ENCODE results near the gene BAD. TPM values are rescaled to one million over a fixed set of nuclear protein-coding genes. Genes with fewer than 3 reads are reported as not detected.

Gene BAD
- total RNA-seq, 1 donor: 64.3 TPM

- no peak for DNase-seq (ENCODE audit: low read depth)
- TF ChIP-seq, protein P1, sequence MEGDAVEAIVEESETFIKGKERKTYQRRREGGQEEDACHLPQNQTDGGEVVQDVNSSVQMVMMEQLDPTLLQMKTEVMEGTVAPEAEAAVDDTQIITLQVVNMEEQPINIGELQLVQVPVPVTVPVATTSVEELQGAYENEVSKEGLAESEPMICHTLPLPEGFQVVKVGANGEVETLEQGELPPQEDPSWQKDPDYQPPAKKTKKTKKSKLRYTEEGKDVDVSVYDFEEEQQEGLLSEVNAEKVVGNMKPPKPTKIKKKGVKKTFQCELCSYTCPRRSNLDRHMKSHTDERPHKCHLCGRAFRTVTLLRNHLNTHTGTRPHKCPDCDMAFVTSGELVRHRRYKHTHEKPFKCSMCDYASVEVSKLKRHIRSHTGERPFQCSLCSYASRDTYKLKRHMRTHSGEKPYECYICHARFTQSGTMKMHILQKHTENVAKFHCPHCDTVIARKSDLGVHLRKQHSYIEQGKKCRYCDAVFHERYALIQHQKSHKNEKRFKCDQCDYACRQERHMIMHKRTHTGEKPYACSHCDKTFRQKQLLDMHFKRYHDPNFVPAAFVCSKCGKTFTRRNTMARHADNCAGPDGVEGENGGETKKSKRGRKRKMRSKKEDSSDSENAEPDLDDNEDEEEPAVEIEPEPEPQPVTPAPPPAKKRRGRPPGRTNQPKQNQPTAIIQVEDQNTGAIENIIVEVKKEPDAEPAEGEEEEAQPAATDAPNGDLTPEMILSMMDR (IDR thresholded peaks at IDR 0.05; ENCODE audit: insufficient read depth, low read depth, low read length): no peak
- no peak overlapping the region for H3K4me3 ChIP-seq (ENCODE audit: low read depth, low read length)
Observed at GRCh38 chr11:64281957-64282770, 2.3 kb downstream of the BAD start.

DNA sequence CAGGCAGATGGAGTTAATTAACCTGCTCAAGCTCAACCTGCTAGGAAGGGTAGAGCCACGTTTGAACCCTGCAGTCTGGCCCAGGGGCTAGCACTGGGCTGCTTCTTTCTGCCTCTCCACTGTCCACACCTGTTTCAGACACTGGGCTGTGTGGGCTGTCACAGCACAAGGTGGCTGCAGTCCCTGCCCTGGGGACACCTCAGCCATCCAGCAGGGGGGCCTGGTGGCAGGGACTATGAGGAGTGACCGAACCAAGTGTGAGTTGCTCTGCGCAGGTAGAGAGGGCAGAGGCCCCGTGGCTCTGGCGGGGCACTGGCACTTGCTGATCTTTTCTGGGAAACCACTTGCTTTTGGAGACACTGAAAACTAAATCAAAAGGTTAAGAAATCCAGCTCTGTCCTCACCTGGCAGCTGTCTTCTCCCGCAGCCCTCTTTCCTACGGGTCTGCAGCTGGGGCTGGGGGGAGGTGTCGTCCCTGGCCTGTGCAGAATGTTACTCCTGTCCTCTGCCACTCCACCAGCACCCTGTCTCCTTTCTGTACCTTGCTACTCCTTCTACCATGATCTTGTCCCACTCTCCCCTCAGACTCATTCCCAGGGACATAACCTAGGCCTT, 5.8 kb downstream of the BAD start:
- no peak for DNase-seq (ENCODE audit: low read depth)
- TF ChIP-seq, protein P1 (IDR thresholded peaks at IDR 0.05; ENCODE audit: insufficient read depth, low read depth, low read length): no peak
- no peak overlapping the region for H3K4me3 ChIP-seq (ENCODE audit: low read depth, low read length)

DNA sequence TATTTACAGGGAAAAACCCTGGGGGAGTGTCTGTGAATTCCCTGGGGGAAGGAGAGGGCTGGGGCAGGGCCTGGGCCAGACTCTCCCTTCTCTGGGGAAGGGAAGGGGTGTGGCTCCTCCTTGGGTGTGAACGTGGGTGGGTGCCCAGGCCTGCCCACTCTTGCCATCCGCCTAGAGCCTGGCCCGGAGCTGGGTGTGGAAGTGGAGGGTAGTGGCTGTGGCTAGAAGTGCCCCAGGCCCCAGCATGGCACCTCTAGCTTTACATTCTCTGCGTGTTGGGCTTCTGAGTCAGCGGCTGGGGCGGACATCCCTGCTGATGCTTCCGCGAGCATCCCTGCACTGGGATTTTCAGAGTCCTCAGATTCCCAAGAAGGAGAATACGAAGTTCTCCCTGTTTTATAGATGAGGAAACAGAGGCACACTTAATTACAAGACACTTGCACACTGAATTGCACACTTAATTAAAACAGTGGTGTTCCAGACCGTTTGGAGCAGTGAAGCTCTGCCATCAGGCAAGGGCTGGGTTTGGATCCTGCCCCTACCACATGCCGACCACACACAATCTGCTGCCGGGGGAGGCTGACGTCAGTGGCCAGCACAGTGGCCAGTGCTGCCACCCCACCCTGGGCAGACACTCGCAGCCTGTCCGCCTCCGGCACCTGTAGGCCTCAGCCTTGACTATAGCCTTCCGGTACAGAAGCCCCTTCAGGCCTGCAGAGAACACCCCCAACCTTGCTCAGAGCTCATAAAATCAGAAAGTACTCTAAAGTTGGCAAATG, 7.6 kb downstream of the BAD start:
- TF ChIP-seq, protein P1 (IDR thresholded peaks at IDR 0.05; ENCODE audit: insufficient read depth, low read depth, low read length): no peak
- no peak for DNase-seq (ENCODE audit: low read depth)
- H3K4me3 ChIP-seq (ENCODE audit: low read depth, low read length): no peak overlapping the region

GRCh38 chr11:64275841-64276240, 8.6 kb downstream of the BAD start:
- H3K4me3 ChIP-seq (ENCODE audit: low read depth, low read length): no peak overlapping the region
- TF ChIP-seq, protein P1 (IDR thresholded peaks at IDR 0.05; ENCODE audit: insufficient read depth, low read depth, low read length): no peak
- no peak for DNase-seq (ENCODE audit: low read depth)

GRCh38 chr11:64275031-64275800, 9.2 kb downstream of the BAD start:
- H3K4me3 ChIP-seq (ENCODE audit: low read depth, low read length): no peak overlapping the region
- TF ChIP-seq, protein P1 (IDR thresholded peaks at IDR 0.05; ENCODE audit: insufficient read depth, low read depth, low read length): no peak
- DNase-seq (ENCODE audit: low read depth): no peak

GRCh38 chr11:64269540-64270220, 14.8 kb downstream of the BAD start:
- TF ChIP-seq, protein P1 (IDR thresholded peaks at IDR 0.05; ENCODE audit: insufficient read depth, low read depth, low read length): no peak
- peak overlapping the region; percentile 76 for H3K4me3 ChIP-seq (ENCODE audit: low read depth, low read length)
- peak; percentile 100 for DNase-seq (ENCODE audit: low read depth)

Measured in fibroblast of villous mesenchyme (primary cell).